Measurements from ENCODE around the gene GRN.

Gene GRN

GRCh38 chr17:44348234-44348987 is 3.3 kb downstream of the GRN start:
- peaks cover 13% of the 10 kb centered on the region for H3K4me1 Mint-ChIP-seq
- H3K27ac Mint-ChIP-seq, result no peak overlapping the region
- no peak for TF ChIP-seq CTCF (IDR thresholded peaks at IDR 0.05; ENCODE audit: unreplicated experiment in 3 of 3)
- peaks cover 5% of the 10 kb centered on the region for H3K36me3 Mint-ChIP-seq (ENCODE audit: low read depth)
- peak overlapping the region in 2 of 3 experiments; percentile 2 to 44 for H3K4me3 Mint-ChIP-seq
- H3K9me3 Mint-ChIP-seq, result no peaks in the 10 kb centered on the region
- H3K27me3 Mint-ChIP-seq (ENCODE audit: low read depth), result peaks cover 9% of the 10 kb centered on the region

GRCh38 chr17:44348988-44349364 is 3.9 kb downstream of the GRN start:
- H3K9me3 Mint-ChIP-seq, result no peaks in the 10 kb centered on the region
- H3K4me1 Mint-ChIP-seq, result peaks cover 13% of the 10 kb centered on the region
- H3K36me3 Mint-ChIP-seq (ENCODE audit: low read depth), result peaks cover 5% of the 10 kb centered on the region
- TF ChIP-seq CTCF (IDR thresholded peaks at IDR 0.05; ENCODE audit: unreplicated experiment in 3 of 3), result no peak
- peaks cover 4% of the 10 kb centered on the region for H3K27me3 Mint-ChIP-seq (ENCODE audit: low read depth)
- H3K27ac Mint-ChIP-seq, result no peak overlapping the region
- no peak overlapping the region for H3K4me3 Mint-ChIP-seq

- no peak overlapping the region for H3K4me3 Mint-ChIP-seq
- no peak overlapping the region for H3K27ac Mint-ChIP-seq
- no peaks in the 10 kb centered on the region for H3K9me3 Mint-ChIP-seq
- no peak for TF ChIP-seq CTCF (IDR thresholded peaks at IDR 0.05; ENCODE audit: unreplicated experiment in 3 of 3)
- peaks cover 5% of the 10 kb centered on the region for H3K36me3 Mint-ChIP-seq (ENCODE audit: low read depth)
- H3K4me1 Mint-ChIP-seq, result peaks cover 13% of the 10 kb centered on the region
- H3K27me3 Mint-ChIP-seq (ENCODE audit: low read depth), result peaks cover 4% of the 10 kb centered on the region
Measured at GRCh38 chr17:44349553-44350070, 4.5 kb downstream of the GRN start.

- Mint-ChIP-seq H3K27me3 (ENCODE audit: low read depth) (no peaks in the 10 kb centered on the region), H3K27ac (no peak overlapping the region), H3K36me3 (ENCODE audit: low read depth) (peaks cover 11% of the 10 kb centered on the region), H3K4me1 (peaks cover 13% of the 10 kb centered on the region), H3K9me3 (no peaks in the 10 kb centered on the region), H3K4me3 (no peak overlapping the region)
- peak; percentile 71 to 75 (median 73) for TF ChIP-seq CTCF (IDR thresholded peaks at IDR 0.05; ENCODE audit: unreplicated experiment in 3 of 3)
Measured at GRCh38 chr17:44350733-44351226, 5.7 kb downstream of the GRN start.

- no peaks in the 10 kb centered on the region for H3K27me3 Mint-ChIP-seq (ENCODE audit: low read depth)
- H3K4me3 Mint-ChIP-seq, result no peak overlapping the region
- peaks cover 13% of the 10 kb centered on the region for H3K4me1 Mint-ChIP-seq
- TF ChIP-seq CTCF (IDR thresholded peaks at IDR 0.05; ENCODE audit: unreplicated experiment in 3 of 3), result no peak
- peaks cover 12% of the 10 kb centered on the region for H3K36me3 Mint-ChIP-seq (ENCODE audit: low read depth)
- no peaks in the 10 kb centered on the region for H3K9me3 Mint-ChIP-seq
- H3K27ac Mint-ChIP-seq, result no peak overlapping the region
Measured at GRCh38 chr17:44351464-44351863, 6.4 kb downstream of the GRN start.

All from nephron (organoid).